Mucosa of stomach (tissue), 1 donor: ENCODE measurements around the gene ECHS1.

ENCODE experiments used
- H3K27me3 ChIP-seq: one replicate; pipeline ENCODE4 v1.7.0; 2013; ENCODE audit warnings: mild to moderate bottlenecking, low read length; ENCODE audit not compliant: control insufficient read depth, insufficient read depth
- H3K36me3 ChIP-seq: one replicate; pipeline ENCODE4 v1.7.0; 2013; ENCODE audit warnings: low read length; ENCODE audit not compliant: control insufficient read depth, insufficient read depth
- H3K4me1 ChIP-seq: one replicate; pipeline ENCODE4 v1.7.0; 2013; ENCODE audit warnings: mild to moderate bottlenecking, low read length; ENCODE audit not compliant: control insufficient read depth, insufficient read depth
- H3K4me3 ChIP-seq: one replicate; pipeline ENCODE4 v1.7.0; 2013; ENCODE audit warnings: low read length
- H3K9ac ChIP-seq: one replicate; pipeline ENCODE4 v1.7.0; 2013; ENCODE audit warnings: mild to moderate bottlenecking, low read length, moderate library complexity
- H3K9me3 ChIP-seq: one replicate; pipeline ENCODE4 v1.7.0; 2013; ENCODE audit warnings: mild to moderate bottlenecking, low read length, moderate library complexity; ENCODE audit not compliant: control insufficient read depth
- donor health status: Pancreatic carcinoma.

The ECHS1 gene

DNA sequence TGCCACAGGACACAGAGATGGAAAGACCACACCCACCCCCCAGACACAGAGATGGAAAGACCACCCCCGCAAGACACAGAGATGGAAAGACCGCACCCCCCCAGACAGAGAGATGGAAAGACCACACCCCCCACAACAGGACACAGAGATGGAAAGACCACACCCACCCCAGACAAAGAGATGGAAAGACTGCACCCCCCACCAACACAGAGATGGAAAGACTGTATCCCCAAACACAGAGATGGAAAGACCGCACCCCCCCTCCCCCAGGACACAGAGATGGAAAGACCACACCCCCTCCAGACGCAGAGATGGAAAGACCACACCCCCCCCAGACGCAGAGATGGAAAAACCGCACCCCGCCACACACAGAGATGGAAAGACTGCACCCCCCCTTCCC, 56.4 kb downstream of the ECHS1 start:
- Histone ChIP-seq H3K27me3 (peaks cover 9% of the 10 kb centered on the region), H3K9ac (no peak overlapping the region), H3K9me3 (no peaks in the 10 kb centered on the region), H3K4me3 (no peak overlapping the region), H3K36me3 (no peaks in the 10 kb centered on the region), H3K4me1 (no peaks in the 10 kb centered on the region)

DNA sequence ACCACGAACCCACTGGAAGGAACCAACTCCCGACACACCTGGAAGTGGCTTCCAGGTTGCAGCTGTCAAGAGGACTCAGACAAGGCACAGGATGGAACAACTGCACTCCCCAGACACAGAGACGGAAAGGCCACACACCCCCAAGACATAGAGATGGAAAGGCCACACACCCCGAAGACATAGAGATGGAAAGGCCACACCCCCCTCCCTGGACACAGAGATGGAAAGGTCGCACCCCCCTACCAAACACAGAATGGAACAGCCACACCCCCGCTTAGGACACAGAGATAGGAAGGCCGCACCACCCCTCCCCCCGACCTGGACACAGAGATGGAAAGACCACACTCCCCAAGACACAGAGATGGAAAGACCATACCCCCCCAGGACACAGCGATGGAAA, 56.9 kb downstream of the ECHS1 start:
- Histone ChIP-seq H3K4me1 (no peaks in the 10 kb centered on the region), H3K4me3 (no peak overlapping the region), H3K9ac (no peak overlapping the region), H3K9me3 (no peaks in the 10 kb centered on the region), H3K27me3 (peaks cover 9% of the 10 kb centered on the region), H3K36me3 (no peaks in the 10 kb centered on the region)

DNA sequence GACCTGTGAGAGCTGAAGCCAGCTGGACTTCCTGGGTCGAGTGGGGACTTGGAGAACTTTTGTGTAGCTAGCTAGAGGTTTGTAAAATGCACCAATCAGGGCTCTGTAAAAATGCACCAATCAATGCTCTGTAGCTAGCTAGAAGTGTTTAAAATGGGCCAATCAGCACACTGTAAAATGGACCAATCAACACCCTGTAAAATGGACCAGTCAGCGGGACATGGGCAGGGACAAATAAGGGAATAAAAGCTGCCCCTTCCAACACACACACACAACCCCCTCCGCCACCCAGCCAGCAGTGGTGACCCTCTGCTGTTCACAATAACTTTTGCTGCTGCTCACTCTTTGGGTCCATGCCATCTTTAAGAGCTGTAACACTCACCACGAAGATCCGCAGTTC, 57.3 kb downstream of the ECHS1 start:
- no peak overlapping the region for H3K4me3 ChIP-seq
- no peaks in the 10 kb centered on the region for H3K4me1 ChIP-seq
- no peaks in the 10 kb centered on the region for H3K36me3 ChIP-seq
- H3K9me3 ChIP-seq, result no peaks in the 10 kb centered on the region
- H3K9ac ChIP-seq, result no peak overlapping the region
- peaks cover 9% of the 10 kb centered on the region for H3K27me3 ChIP-seq

DNA sequence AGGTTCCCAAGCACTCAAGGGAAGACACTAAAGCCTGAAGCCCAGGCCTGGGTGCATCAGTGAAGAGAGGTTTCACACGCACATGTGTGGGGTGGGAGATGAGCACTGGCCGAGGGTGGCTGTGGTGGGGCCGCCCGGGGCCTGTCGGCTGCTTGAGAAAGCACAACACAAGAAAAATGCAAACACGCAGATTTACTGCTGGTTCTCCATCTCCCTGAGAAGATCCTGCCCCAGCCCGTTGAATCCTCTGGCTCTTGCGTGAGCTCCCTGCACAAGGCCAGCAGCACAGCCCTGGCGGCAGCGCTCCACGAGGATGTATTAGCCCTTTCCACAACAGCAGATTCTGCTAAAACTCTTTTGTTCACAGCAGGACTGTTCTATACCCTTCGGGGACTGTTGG, 58.2 kb downstream of the ECHS1 start:
- Histone ChIP-seq H3K9me3 (no peaks in the 10 kb centered on the region), H3K4me3 (no peak overlapping the region), H3K36me3 (no peaks in the 10 kb centered on the region), H3K9ac (no peak overlapping the region), H3K27me3 (peaks cover 9% of the 10 kb centered on the region), H3K4me1 (peaks cover 6% of the 10 kb centered on the region)

DNA sequence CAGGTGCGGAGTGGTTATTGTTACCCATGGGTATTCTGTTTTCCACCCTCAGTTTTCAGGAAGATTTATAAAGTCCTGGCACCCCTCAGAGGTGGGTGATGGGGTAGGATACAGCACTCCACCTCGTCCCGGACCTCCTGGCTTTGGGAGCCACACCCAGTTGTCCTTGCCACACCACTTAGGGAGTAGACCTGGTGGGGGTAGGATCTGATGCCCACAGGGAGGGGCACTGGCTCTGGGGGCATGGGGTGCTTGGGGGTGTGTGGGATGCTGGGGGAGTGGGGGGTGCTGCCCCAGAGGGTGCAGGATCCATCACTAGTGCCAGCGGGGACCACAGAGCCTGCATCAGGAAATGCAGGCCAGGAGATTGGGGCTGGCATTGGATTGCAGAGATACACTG, 60.0 kb downstream of the ECHS1 start:
- H3K4me3 ChIP-seq, result no peak overlapping the region
- no peaks in the 10 kb centered on the region for H3K9me3 ChIP-seq
- H3K27me3 ChIP-seq, result no peaks in the 10 kb centered on the region
- H3K9ac ChIP-seq, result no peak overlapping the region
- peaks cover 14% of the 10 kb centered on the region for H3K4me1 ChIP-seq
- no peaks in the 10 kb centered on the region for H3K36me3 ChIP-seq

DNA sequence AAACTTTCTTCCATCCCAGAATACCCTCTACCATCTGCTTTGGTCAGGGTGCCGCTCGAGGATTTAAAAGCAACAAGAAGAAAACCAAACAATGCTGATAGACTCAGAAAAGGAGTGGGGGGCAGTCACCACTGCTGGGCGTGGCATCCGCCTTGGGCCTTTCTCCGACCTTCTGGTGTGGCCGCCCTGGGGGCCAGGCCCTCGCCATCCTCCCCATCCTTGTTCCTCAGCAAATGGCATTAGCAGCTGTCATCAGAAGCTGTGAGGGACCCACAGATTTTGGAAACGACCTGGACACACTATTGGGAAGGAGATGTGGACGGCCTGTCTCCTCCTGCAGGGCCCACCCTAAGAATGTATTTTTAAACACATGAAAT, 60.4 kb downstream of the ECHS1 start:
- Histone ChIP-seq H3K9ac (no peak overlapping the region), H3K4me1 (peaks cover 14% of the 10 kb centered on the region), H3K4me3 (no peak overlapping the region), H3K36me3 (no peaks in the 10 kb centered on the region), H3K27me3 (no peaks in the 10 kb centered on the region), H3K9me3 (no peaks in the 10 kb centered on the region)
